ENCODE data around the gene TNFSF12.

TNFSF12 gene

GRCh38 chr17:7570351-7570750, 21.5 kb downstream of the TNFSF12 start:
- DNase-seq (ENCODE audit: low read depth in 2 of 2) = no peak

GRCh38 chr17:7572338-7572587, 23.4 kb downstream of the TNFSF12 start:
- DNase-seq (ENCODE audit: low read depth in 2 of 2) = no peak

DNA sequence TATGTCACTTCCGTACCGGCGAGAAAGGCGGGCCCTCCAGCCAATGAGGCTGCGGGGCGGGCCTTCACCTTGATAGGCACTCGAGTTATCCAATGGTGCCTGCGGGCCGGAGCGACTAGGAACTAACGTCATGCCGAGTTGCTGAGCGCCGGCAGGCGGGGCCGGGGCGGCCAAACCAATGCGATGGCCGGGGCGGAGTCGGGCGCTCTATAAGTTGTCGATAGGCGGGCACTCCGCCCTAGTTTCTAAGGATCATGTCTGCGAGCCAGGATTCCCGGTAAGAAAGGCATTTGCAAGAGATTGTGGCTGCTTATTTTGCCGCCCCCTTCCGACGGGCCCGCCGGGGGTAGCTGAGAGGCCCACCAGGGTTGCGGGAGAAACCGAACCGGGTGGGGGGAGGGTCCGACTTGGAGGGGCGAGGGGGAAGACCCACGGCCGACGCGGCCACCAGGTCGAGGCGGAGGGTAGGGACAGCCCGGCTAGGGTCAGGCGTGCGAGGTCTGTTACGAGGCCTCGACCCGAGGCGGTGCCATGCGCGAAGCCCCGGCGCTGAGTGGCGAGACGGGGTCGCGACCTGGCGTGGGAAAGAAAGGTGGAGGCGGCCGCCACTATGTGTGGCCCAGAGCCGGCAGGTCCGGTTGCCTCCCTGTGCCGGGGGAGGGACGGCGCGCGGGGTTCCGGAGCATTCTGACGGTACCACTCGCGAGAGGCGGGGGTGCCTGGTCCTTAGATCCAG, 23.9 kb downstream of the TNFSF12 start:
- peak; percentile 99 for DNase-seq (ENCODE audit: low read depth in 2 of 2)

DNA sequence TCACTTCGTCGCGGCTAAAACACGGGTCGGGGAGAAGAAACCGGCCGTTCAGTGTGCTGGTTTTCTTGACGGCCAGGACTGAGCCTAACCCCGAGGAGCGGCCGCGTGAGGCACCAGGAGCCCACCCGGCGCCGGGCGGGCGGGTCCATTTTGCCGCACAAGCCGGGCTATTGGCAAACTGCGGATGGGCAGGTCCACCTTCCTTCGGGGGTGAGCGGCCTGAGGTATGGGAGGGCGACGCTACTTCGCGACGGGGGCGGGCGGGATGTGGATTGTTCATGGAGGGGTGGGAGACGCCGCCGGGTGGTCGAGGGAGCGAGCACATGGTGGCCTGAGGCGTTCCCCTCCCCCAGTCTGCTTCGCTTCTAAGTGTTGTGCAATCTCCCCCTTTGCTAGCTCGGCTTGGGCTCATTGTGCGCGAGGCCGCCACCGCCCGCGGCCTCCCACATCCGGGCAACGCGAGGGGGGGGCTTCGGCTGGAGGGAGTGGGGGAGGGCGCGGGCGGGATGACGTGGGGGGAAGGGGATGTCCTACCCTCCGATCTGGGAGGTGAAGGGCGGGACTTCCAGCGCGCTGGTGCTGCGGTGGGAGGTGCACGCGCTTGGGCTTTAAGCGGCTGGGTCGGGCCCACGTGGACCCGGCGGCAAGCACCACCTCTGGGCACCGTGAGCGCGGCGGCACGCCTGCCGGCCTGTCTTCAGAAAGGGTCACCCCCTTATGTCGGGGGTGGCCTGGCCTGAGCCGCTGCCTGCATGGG, 24.6 kb downstream of the TNFSF12 start:
- DNase-seq (ENCODE audit: low read depth in 2 of 2) = peak; percentile 77 to 88

- DNase-seq (ENCODE audit: low read depth in 2 of 2) = no peak
Measured at GRCh38 chr17:7574176-7574953, 25.5 kb downstream of the TNFSF12 start.

DNA sequence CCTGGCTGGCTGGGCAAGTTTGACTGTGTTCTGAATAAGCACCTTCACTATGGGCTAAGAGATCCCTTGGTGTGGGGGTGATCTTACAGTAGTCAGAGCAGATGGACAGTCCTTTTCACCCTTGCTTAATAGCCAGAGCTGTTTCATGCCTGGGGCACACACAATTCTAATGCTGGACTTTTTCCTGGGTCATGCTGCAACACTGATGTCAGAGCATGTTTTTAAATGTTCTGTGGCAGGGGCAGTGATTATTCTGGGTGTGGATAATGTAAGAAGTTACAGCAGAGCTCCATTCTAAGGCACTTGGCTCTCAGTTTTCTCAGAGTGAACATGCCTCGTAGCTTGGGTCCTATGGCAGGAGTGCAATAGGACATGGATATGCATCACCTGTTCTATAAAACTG, 26.6 kb downstream of the TNFSF12 start:
- no peak for DNase-seq (ENCODE audit: low read depth in 2 of 2)

GRCh38 chr17:7575959-7576358, 27.1 kb downstream of the TNFSF12 start:
- no peak for DNase-seq (ENCODE audit: low read depth in 2 of 2)

DNA sequence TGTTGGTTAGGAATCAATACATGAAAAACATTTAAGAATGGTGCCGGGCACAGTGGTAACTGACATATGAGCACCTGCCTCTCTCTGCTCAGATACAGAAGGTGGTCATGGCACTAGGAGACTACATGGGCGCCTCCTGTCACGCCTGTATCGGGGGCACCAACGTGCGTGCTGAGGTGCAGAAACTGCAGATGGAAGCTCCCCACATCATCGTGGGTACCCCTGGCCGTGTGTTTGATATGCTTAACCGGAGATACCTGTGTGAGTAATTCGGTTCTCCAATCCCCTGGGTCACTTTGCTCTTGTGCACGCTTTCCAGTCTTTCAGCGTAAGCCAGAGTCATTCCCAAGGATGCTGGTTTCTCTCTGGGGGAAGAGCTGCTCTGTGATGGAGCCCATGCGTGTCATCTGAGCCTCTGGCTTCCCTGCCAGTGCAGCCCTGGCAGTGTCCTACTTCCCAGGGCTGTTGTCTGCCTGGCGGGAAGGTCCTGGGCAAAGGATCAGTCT, 27.6 kb downstream of the TNFSF12 start:
- no peak for DNase-seq (ENCODE audit: low read depth in 2 of 2)

DNA sequence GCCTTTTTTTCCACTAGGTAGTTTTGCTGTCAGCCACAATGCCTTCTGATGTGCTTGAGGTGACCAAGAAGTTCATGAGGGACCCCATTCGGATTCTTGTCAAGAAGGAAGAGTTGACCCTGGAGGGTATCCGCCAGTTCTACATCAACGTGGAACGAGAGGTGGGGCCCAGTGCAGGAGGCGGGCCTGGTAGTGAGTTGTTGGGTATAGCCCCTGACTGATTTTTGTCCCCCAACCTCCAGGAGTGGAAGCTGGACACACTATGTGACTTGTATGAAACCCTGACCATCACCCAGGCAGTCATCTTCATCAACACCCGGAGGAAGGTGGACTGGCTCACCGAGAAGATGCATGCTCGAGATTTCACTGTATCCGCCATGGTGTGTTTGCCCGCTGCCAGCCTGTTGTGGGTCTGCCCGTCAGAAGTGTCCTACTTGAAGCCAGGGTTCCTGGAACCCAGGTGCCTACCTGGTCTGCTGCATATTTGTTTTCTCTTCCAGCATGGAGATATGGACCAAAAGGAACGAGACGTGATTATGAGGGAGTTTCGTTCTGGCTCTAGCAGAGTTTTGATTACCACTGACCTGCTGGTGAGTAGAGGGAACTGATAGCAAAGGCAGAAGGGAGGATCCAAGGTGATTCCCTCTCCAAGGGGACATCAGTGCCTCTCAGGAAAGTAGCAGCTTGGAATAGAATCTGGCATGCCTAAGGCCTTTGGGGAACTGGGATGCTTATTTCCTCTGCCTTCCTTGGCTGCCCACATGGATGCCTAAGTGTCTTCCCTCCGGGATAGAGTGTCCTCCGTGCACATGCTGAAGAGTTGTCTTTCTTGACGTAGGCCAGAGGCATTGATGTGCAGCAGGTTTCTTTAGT, 28.7 kb downstream of the TNFSF12 start:
- DNase-seq (ENCODE audit: low read depth in 2 of 2) = no peak

DNA sequence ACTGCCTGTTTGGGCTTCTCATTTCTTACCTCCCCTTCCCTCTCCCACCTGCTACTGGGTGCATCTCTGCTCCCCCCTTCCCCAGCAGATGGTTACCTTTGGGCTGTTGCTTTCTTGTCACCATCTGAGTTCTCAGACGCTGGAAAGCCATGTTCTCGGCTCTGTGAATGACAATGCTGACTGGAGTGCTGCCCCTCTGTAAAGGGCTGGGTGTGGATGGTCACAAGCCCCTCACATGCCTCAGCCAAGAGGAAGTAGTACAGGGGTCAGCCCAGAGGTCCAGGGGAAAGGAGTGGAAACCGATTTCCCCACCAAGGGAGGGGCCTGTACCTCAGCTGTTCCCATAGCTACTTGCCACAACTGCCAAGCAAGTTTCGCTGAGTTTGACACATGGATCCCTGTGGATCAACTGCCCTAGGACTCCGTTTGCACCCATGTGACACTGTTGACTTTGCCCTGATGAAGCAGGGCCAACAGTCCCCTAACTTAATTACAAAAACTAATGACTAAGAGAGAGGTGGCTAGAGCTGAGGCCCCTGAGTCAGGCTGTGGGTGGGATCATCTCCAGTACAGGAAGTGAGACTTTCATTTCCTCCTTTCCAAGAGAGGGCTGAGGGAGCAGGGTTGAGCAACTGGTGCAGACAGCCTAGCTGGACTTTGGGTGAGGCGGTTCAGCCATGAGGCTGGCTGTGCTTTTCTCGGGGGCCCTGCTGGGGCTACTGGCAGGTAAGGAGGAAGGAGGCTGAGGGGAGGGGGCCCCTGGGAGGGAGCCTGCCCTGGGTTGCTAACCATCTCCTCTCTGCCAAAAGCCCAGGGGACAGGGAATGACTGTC, 30.4 kb downstream of the TNFSF12 start, which contains the start of gene CD68:
Gene CD68, plus strand, starts transcription at position 638 of the 833 bp plus-strand sequence. Its CDS starts 40 bp downstream, at position 678.
- peak in 1 of 2 donors; percentile 43 for DNase-seq (ENCODE audit: low read depth in 2 of 2)

DNA sequence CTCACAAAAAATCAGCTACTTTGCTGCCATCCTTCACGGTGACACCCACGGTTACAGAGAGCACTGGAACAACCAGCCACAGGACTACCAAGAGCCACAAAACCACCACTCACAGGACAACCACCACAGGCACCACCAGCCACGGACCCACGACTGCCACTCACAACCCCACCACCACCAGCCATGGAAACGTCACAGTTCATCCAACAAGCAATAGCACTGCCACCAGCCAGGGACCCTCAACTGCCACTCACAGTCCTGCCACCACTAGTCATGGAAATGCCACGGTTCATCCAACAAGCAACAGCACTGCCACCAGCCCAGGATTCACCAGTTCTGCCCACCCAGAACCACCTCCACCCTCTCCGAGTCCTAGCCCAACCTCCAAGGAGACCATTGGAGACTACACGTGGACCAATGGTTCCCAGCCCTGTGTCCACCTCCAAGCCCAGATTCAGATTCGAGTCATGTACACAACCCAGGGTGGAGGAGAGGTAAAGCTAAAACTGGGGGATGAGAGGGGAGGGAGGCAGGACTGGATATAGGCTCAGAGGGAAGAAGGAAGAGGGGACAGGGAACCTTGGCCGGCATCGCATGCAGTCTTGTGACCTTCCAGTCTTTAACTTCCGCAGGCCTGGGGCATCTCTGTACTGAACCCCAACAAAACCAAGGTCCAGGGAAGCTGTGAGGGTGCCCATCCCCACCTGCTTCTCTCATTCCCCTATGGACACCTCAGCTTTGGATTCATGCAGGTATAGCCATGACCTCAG, 31.2 kb downstream of the TNFSF12 start:
- no peak for DNase-seq (ENCODE audit: low read depth in 2 of 2)

DNA sequence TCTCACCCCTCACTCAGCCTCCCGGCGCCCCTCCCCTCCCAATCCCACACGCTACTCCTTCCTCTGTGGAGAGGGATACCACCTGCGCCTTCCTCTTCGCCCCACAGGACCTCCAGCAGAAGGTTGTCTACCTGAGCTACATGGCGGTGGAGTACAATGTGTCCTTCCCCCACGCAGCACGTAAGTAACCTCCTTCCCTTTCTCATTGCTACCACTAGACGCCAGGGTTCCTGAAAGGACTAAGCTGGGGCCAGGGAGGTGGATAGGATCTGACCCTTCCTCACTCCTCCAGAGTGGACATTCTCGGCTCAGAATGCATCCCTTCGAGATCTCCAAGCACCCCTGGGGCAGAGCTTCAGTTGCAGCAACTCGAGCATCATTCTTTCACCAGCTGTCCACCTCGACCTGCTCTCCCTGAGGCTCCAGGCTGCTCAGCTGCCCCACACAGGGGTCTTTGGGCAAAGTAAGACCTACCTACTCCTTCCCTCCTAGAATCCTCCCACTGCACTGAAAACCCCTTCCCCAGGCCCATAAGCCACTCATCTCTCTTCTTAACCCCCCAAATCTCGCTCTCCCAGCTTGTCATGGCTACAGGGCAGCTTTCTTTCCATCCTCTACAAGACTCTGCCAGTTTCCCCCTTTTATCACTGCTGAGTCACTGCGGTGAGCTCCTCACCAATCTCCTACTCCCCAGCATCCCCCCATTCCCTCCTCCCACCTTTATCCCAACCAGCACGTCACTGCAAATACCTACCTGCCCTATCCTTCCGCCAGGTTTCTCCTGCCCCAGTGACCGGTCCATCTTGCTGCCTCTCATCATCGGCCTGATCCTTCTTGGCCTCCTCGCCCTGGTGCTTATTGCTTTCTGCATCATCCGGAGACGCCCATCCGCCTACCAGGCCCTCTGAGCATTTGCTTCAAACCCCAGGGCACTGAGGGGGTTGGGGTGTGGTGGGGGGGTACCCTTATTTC, 32.0 kb downstream of the TNFSF12 start:
- DNase-seq (ENCODE audit: low read depth in 2 of 2) = no peak

DNA sequence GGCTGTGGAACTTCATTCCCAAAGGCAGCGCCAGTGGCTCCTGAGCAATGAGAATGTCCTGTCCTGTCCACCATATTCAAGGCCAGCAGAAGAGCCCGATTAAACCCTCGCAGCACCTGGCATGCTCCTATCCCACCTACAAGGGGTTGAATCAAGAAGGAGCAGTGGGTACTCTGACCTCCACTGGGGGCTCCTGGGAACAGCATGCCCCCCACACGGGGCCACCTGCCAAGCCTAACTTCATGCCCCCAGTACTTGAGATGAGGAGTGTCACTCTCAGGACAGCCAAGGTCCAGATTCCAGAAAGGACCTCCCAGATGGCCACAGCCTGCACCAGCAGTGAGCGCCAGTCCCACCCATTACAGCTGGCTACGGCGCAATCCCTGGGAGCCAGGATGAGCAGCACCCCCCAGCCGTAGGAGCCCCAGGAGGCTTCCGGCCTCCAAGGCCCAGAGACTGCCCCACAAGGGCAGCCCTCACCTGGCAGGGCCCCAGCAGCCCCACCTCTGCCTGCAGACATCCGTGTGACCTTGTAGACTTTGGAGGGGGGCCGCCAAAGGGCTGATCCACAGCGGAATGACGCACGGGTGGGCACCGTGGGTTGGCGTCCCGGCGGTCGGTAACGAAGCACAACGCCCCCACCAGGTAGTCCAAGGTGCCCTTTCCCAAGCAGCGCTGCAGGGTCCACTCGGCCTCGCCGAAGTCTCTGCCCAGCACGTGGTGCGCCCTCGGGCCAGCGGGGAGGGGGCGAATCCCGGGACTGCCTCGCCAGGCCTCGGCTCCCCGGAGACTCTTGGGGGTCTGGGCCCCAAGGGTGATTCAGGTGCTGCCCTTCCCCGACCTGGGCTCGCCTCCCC, 33.8 kb downstream of the TNFSF12 start:
- DNase-seq (ENCODE audit: low read depth in 2 of 2) = no peak

- peak; percentile 82 to 87 for DNase-seq (ENCODE audit: low read depth in 2 of 2)
Measured at GRCh38 chr17:7583253-7584109, 34.6 kb downstream of the TNFSF12 start, which contains the start of gene MPDU1. Gene MPDU1, plus strand, starts transcription at chr17:7583852. Its CDS starts 11 bp downstream, at chr17:7583863.

DNA sequence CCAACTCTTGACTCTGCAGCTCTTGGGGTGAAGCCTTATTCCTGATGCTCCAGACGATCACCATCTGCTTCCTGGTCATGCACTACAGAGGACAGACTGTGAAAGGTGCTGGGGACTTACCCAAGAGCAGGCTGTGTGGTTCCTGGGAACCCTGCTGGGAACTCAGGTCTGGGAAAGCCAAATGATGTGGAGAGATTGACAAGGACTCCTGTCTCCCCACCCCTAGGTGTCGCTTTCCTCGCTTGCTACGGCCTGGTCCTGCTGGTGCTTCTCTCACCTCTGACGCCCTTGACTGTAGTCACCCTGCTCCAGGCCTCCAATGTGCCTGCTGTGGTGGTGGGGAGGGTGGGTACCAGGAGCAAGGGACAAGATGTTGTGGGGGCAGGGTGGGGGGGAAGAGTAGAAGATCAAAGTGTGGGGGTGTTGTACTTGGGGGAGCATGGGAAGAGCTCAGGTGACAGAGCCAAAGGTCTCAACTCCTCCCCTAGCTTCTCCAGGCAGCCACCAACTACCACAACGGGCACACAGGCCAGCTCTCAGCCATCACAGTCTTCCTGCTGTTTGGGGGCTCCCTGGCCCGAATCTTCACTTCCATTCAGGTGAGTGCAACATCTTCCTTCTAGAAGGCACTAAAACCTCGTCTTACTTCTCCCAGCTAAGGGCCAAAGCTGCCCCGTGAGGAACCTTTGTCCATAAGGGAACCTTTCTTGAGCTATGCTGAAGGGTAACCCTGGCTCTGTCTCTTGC, 38.0 kb downstream of the TNFSF12 start:
- DNase-seq (ENCODE audit: low read depth in 2 of 2) = no peak
